Stimulated activated CD4-positive, alpha-beta T cell treated with anti-CD3 and anti-CD28 coated beads, TNF-alpha, amount 100 ng/mL, for 4 hours (primary cell): ENCODE measurements around the gene DAPK1.
"Not testable (repeated sequence)": the region's sequence is repeated elsewhere in the genome, so short reads cannot be mapped to it uniquely, and the experiment has no call there.

Source experiments
- DNase-seq, 3 experiments: peaks; one replicate each; pipeline ENCODE4 v3.0.0-alpha.2; 2020; ENCODE audit warnings: low read depth in 3 of 3

The DAPK1 gene

DNA sequence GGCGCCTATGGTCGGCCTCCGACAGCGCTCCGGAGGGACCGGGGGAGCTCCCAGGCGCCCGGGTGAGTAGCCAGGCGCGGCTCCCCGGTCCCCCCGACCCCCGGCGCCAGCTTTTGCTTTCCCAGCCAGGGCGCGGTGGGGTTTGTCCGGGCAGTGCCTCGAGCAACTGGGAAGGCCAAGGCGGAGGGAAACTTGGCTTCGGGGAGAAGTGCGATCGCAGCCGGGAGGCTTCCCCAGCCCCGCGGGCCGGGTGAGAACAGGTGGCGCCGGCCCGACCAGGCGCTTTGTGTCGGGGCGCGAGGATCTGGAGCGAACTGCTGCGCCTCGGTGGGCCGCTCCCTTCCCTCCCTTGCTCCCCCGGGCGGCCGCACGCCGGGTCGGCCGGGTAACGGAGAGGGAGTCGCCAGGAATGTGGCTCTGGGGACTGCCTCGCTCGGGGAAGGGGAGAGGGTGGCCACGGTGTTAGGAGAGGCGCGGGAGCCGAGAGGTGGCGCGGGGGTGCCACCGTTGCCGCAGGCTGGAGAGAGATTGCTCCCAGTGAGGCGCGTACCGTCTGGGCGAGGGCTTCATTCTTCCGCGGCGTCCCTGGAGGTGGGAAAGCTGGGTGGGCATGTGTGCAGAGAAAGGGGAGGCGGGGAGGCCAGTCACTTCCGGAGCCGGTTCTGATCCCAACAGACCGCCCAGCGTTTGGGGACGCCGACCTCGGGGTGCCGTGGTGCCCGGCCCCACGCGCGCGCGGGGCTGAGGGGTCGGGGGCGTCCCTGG is 561 bp downstream of the DAPK1 start:
- DNase-seq, result no peak

DNA sequence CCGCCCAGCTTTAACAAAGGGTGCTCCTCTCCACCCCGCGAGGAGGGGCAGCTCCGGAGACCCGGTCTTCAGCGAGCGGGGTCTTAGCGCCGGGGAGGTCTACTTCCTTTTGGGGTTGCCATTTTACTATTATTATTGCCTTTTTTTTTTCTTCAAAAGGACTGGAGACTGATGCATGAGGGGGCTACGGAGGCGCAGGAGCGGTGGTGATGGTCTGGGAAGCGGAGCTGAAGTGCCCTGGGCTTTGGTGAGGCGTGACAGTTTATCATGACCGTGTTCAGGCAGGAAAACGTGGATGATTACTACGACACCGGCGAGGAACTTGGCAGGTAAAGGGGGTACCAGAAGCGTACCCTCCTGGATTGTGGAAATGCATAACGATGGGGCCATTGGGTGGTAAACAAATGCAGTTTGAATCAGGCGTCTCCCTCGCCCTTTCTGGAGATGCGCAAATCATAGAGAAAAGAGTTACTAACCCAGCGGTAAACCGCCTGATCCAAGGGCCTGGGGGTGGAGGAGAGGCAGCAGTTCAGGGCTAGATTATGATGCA is 1.2 kb downstream of the DAPK1 start:
- no peak for DNase-seq

DNA sequence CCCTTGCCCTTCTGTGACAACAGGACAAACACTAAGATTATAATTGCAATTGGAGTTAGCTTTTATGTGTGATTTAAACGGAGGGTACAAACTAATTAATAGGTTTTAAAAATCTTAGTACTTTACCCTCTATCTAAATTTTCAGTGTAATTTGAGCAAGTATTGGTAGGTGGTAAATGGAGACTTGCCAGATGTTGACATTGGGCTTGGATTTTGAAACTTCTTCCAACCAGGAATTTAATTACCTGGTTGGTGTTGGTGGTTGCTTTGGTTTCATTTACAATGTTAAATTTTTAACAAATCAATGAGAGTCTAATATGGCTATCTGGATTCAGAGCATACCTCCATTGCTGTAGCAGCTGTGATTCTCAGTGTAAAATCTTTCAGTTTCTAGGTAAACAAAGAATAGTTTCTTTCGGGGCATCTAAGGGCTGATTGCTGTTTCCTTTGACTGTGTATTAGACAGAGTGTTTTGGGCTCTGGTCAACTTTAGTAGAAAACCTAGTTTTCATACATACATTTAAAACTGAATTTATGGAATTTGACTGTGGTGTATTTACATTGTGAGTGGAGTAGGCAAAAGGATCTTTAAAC is 1.9 kb downstream of the DAPK1 start:
- no peak for DNase-seq

DNA sequence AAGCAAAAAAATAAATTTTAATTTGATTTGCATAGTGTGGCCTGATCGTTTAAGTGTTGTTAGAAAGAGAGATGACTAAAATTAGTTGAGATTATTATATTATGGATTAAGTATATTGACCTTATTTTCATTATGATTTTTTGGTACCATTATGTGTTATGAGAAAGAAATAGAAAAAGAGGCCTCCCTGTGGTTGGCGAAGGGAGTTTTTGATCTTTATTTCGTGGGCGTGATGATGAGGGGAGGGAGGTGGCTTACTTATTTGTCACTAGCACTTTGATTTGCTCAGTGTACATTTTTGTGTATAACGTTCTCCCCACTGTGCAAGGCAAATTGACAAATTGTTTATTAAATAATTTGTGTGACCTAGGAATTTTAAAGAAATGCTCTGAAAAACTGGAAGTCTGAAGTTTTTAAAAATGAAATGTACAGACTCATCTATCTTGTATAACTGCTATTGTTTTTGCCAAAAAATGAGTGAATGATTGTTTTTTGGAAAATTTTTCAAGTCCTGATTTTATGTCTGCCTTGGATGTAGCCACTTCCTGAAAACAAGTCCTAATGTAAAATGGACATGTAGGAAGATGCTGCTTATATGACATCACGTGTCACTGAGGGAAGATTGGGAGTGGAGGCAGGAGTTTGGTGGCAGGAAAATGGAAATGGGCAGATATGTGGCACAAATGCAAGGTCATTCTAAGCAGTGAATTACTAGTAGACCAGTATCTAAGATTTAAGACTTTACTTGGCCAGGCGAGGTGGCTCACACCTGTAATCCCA is 3.0 kb downstream of the DAPK1 start:
- no peak for DNase-seq

DNA sequence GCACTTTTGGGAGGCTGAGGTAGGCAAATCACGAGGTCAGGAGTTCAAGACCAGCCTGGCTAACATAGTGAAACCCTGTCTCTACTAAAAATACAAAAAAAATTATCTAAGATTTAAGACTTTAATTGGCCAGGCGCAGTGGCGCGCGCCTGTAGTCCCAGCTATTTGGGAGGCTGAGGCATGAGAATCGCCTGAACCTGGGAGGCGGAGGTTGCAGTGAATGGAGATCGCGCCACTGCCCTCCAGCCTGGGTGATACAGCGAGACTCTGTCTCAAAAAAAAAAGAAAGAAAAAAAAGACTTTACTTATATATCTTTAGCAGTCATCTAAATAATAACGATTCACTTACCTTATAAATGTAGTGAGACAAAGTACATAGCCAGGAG is 3.6 kb downstream of the DAPK1 start:
- not testable (repeated sequence) for DNase-seq

DNA sequence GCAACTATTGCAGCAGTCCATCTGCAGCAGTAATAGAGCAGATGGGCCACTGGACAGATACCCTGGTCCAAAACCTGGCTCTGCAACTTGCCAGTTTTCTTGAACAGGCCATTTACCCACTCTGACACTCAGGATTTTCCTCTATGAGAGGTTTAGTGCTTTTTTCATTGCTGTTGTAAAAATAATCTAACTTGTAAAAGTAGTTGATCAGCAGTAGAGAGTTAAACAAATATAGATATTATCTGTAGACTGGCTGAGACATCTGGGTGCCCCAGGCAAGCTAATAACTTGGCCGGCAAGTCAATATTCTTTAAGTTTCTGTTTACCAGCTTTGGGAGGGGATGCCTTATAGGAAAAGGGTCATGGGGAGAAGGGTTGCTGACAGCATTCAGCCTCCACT is 4.1 kb downstream of the DAPK1 start:
- DNase-seq, result no peak

DNA sequence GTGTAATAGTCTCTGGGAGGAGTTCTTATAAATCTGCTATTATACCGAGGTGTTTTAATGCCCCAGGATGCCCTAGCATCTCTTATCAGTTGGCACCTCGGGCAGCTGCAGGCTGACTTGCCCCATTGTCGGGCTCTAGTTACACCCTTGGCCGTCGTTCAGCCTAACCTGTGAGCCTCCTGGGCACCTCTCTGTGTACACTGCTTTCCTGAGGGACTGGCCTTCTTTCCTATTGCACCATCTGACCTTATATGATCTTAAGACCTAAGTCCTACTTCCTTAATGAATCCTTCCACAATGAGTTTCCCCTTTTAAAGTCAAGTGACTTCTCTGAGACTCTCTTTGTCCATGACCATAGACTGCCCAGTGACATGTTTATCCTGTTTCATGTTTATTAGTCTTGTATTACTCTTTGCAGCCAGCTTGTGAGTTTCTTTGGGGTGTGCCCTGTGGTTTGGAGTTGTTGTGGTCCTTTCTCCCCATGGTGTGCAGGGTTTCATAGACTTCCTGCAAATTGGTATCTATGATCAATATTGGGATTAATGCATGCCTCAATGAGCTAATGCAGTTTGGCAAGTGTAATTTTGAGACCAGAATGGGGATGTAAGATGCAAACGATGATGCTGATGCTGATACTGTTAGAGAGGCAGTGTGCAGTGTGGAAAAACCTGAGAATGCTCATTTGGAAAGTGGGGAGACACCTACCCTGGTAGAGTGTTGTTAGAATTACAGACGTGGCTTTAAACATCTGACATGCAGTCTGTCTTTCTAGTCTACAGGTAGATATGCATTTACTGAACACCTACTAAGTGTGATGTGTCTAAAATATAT is 4.9 kb downstream of the DAPK1 start:
- DNase-seq, result no peak

DNA sequence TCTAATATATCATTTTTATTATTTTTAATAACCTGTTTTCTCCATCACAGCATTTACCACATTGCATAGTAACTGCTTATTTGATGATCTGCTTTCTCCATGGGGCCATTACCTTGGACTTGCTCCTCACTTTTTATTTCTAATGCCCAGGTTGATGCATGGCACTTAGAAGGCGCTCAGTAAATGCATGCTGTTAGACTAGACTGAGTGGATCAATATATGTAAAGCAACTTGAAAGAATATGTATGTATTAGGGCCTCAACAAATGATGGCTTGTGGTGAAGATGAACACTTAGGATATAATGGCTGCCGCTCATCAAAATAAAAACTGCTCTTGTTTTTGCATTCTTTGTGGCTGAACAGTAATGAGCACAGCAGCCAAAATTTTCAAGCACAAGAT is 5.8 kb downstream of the DAPK1 start:
- no peak for DNase-seq

DNA sequence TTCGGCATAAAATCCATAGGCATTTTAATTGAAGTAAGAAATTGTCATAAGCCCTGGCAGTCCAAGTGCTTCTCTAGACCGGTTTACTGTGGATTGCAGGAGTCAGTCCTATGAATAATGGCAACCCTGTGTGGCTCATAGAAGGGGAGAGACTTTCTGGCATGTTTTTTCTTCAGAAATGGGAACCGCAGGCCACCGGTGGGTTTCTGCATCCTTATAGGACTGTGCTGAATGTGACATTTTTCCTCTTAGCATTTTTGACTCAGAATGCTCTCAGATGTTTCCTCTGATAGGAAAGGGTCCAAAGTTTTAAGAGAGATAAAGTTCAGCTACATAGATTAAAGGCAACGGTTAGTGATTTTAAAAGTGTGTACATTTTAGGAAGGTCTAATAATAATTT is 6.3 kb downstream of the DAPK1 start:
- DNase-seq, result no peak

DNA sequence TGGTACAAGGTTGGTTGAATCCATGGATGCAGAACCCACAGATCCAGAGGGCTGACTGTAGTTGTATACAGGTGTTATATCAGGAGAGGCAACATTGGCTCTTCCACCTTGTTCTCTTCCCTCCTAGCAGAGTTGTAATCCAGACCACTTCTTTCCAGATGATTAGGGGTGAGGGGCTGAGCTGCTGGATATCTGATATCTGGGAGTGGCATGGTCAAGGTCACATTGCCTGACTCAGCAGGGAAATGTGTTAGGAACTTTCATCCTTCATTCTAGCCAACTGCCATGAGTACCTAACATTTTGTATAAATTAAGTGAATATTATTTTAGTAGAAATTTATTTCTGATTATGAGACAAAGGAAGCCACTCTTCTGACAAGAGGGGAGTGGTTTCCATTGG is 7.3 kb downstream of the DAPK1 start:
- no peak for DNase-seq

DNA sequence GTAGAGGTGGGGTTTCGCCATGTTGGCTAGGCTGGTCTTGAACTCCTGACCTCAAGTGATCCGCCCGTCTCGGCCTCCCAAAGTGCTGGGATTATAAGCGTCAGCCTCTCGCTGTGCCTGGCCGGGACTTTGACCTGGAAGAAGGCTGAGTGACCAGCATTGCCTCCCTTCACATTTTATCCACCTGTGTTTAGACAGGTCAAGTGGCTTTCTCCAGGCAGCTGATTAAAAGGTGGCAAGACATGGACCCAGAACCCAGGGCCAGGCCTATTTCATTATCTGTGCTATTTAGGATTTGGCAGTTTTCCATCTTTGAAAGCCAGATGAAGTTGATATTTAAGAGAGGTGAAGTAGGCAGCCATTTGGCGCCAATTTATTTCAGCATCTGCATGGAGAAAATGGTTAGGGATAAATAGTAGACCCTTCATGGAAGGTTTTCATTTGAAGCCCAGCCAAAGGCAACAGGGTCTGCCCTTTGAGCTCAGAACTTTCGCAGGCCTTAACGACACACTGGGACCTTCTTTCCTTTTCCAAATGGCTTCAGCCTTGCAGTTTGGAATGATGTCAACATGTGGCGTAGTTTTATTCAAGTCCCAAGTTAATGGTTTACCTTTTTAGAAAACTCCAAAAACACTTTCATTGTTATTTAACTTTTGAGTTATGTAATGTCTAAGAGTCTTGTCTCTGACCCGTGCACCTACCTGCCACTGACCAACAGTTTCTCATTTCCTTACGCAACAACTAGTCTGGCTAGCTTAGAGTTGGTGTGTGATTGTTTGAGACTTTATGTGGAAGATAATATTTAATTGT is 8.4 kb downstream of the DAPK1 start:
- no peak for DNase-seq

DNA sequence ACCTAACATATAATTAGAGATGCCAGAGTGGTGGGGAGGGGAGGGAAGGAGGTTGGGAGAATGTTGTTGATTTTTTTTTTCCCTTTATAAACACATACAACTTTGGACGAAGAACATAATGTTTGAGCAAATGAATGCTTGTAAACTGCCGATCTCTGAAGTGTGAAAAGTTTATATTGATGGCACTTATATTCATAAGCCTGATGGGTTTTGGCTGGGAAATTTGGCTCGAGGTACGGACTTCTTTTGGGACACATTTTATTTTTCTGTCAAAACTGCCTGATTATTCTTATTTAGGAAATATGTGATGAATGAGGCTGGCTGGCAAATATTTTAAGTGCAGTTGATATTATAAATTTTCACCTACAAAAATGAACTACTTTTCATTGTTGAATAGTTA is 9.9 kb downstream of the DAPK1 start:
- no peak for DNase-seq

DNA sequence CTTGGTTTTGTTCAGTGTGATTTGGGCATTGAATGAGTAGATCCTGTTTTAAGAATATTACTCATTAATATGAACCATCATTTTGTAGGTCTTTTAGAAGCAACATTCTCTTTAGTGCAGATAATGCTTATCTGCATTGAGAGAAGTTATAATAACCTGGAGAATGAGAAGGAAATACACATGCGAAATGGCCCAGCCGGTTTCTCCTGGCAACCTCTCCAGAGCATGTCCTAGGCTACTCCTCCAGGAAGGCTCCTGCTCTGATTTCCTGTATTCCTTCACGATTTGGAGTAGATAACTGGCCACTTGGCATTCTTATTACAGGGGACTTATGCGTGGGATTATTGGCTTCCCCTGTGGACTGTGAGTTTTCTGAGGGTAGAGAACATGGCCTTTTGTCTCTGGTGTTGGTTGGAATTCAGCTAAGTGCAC is 12.6 kb downstream of the DAPK1 start:
- DNase-seq, result no peak

DNA sequence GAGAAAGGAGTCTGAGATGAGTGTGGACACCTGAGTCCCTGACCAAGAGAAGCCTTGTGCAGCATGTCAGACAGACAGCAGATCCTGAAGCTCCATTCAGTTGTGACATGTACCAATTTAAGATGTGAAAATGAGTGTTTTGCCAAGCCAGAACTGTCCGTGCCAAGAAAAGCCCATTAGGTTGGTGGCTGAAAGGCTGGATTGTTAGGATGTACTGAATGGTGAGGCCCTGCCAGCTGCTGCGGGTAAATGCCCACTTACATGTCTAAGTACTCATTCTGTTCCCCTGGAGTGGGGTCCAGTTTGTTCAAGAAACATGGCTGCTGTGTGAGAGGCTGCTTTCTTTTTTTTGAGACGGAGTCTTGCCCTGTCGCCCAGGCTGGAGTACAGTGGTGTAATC is 14.6 kb downstream of the DAPK1 start:
- DNase-seq, result no peak

DNA sequence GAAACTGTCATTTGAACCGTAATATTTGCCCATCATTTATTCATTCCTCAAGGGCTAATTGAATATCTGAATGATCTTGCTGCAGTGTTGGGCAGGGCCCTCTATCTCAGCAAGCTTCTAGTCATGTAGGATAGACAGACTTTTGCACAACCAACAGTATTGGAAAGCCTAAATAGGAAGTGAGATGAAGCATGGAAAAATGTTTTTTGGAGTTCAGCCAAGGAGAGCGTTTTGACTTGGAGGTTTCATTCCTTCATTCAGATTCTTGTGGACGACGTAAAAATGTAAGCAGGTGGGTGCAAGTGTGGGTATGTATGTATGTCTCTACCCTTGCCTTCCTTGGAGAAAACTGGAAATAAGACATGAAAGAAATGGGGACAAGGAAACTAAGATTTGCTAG is 15.5 kb downstream of the DAPK1 start:
- DNase-seq, result no peak

DNA sequence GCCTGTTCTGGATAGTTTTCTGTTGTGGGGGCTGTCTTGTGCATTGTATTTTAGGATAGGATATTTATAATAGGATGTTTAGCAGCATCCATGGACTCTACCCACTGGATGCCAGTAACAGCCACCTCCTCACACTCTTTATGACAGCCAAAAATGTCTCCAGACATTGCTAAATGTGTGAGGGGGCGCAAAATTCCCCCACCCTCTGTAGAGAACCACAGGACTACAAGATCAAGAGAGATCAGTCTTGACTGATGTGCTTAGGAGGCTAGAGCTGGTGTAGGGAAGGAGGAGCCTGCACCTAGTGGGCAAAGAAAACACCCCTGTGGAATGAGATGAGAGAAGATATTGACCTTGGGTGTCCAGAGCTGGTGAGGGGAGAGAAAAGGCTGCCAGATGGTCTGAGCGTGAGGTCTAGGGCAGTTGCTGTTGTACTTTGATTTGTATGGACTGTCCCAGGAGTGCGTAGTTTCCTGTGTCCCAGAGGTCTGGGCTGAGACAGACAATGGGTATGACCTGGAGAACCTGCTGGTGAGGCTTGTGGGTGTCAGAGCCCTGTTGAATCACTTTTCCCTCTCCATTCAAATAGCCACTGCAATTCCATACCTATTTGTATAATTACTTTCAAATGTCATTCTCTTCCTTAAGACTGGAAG is 16.3 kb downstream of the DAPK1 start:
- no peak for DNase-seq

DNA sequence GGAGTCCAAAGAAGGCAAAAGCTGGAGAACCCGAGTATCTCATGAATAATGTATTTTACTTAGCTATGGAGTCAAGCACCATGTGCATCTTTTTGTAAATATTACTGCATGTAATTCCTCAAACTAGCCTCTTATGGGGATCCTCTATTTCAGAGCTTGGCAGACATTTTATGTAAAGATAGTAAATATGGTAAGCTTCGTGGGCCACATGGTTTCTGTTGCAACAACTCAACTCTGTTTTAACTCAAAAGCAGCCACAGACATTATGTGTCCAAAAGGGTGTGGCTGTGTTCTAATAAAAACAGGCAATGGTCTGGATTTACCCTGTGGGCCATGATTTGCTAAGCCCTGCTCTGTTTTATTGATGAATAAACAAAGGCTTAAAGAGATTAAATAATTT is 17.3 kb downstream of the DAPK1 start:
- DNase-seq, result no peak

DNA sequence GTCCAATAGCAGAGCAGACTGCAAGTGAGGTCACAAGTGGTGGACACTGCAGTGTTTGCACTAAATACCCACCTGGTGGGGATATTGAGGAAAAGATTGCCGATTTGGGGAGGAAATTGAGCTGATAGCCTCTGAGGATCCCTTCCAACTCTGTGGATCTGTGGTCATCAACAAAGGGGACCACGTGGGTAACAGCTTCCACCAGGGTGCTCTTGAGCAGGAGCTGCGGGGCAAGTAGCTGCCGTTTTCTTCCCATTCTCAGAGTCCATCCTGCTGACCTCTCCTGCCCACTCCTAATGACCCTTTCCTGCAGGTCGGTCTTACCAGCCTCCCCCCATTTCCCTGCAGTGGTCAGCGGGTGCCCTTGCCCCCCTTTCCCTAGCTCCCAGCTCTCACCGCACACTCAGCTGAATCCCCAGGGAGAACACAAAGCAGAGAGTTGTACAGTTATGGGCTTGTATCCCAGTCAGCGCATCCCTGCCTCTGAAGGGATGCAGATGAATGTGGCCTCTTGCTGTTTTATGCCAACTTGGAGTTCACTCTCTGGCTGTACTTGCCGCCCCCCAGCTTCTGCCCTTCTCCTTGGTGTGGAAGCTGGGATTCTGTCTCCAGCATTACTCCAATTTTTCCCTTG is 18.0 kb downstream of the DAPK1 start:
- DNase-seq, result no peak

DNA sequence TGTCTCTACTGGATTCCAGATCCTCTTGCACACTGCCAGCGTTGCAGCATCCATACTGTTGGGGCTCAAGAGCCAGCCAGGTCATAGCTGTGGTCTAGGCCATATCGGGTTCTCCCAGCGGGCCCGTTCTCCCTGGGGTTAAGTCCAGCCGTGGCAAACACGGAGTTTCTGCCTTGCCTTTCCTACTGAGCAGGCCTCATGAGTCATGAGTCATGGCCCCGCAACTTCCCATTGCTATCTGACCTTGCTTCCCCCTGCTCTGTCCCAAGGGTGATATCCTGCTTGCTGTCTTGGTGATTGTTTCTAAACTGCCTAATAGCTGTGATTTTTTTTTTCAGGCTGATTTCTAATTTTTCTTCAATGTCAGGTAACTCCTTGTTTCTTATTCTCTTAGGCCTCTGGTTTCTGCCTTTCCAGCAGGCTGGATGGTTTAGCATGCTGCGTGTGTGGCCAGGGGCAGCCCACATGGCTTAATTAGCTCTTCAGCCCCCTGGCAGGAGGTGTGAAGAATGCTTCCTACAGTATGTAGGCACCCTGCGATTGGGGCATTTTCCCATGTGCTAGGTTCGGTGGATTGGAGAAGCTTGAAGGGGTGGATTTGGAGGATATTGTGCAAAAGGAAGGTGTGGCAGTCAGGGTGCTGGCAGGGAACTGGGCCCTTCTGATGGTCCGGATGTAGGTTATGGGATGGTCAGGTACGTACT is 18.7 kb downstream of the DAPK1 start:
- DNase-seq, result no peak
